NCI-H510A (cell line): ENCODE results near the gene ZCCHC14.
"Not testable (repeated sequence)": the region's sequence is repeated elsewhere in the genome, so short reads cannot be mapped to it uniquely, and the experiment has no call there.

ENCODE experiments used
- DNase-seq: peaks from one replicate; lab custom pipeline; 2025; lab: John Stamatoyannopoulos, UW

The ZCCHC14 gene

DNA sequence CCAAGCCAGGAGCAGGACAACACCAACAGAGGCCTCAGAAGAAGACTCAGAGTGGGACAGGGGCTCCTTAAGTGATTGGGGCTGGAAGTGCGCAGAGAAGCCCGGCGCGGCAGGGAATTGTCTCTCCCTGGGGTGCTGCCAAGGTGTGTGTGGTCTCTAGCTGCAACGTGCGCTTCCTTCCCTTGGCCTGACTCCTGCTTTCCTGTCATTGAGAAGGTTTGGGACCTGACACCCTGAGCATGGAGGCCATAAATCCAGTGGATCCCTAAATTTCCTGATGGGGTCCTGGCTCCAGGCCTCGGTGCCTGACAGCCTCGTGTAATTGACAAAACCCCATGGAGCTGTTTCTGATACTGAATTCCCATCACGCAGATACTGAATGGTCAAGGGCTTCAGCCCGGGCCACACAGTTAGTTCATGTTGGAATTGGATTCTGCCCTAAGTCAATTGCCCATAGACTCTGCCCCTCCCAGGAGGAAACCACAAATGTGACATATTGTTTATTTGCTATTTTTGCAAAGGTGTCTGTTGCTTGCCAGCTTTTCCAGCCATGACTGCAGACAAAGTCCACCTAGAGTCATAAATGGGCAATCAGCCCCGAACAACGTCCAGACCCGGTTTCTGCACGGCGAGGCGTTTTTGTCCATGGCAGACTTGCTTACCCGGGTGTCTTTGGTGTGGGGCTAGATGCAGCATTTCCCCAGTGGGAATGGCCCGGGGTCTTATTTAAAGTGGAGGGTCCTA lies 4.4 kb upstream of the ZCCHC14 start:
- not testable (repeated sequence) for DNase-seq

DNA sequence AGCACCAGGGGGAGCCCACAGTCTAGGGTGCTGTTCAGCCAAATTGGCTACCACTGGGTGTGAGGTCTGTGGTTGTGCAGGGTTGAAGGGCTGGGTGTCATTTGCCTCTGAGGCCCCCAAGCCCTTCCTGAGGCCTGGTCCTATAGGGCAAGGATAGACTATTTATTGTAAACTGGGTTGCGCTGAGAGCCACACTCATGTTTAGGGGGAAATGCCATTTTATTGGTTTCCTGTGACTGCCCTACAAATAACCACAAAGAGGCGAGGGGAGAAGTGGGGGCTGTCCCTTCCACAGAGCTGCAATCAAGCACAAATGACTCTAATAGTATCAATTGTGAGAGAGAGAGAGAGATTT lies 3.6 kb upstream of the ZCCHC14 start:
- no peak for DNase-seq

DNA sequence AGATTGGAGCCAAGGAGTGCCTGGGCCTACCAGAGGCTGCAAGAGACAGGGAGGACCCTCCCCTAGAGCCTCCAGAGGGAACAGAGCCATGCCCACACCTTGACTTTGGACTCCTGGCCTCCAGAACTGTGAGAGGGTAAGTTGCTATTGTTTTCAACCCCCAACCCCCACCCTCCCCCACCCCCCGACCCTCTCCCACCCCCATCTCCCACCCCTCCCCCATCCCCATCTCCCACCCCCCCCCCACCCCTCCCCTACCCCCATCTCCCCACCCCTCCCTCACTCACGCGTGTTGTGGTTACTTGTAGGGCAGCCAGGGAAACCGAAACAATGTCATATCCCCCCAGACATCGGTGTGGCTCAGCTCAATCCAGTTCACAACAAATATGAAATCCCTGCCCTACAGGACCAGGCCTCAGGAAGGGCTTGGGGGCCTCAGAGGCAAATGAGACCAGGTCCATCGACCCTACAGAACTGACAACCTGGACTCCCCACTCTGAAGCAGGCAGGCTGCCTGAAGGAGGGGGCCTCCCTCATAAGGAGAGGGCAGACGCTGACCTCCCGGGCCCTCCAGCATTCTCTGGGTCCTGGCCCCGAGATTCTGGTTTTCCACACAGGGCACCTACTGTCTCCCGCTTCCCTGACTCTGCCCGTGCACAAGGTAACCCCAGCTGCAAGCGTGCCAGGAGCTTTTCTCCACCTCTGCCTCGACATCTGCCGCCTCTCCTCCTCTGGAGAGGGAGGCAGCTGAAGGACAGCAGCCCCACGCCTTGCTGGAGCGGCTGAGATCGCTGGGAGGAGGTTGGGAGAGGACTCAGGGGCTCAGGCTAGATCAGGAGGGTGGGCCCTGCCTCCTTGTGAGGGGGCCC lies 3.0 kb upstream of the ZCCHC14 start:
- no peak for DNase-seq

DNA sequence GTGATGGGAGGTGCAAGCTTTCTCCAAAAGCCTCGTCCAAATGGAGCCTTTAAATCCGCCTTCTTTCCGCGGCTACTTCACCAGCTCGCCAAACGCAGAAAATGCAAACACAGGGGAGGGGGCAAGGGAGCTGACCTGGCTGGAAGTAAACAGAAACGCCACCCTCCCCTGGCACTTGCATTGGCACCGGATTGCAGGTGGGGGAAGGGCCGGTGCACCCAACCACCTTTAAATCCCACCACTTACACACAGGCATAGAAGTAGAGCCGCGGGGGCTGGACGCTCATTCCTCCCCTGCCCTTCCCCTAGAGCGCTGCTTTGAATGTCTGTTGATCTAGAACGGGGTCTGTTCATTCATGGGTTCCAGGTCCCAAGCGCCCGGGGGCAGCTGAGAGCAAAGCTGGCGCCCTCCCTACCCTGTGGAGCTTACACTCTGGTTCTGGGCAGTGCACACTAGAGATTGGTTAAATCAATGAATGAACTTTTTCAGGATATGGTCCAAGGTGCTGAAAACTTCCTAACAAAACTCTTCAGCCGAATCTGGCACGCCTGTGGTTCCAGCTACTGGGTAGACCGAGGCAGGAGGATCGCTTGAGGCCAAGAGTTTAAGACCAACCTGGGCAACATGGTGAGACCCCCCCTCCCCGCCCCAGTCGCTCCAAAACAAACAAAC lies 920 bp upstream of the ZCCHC14 start:
- no peak for DNase-seq

DNA sequence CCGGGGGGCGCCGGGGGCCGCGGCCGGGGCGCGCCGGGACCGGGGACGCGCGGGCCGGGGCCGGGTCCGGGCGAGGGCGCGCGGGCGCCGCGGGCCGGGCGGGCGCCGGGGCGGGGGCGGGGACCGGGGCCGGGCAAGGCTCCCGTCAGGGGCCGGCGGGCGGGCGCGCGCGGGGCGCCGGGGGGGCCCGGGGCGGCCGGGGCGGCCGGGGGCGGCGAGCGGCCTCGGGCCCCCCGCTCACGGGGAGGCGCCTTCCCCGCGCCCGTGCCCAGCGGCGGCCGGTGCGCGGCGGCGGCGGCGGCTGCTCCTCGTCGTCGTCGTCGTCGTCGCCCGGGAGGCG lies 563 bp downstream of the ZCCHC14 start:
- DNase-seq: no peak

DNA sequence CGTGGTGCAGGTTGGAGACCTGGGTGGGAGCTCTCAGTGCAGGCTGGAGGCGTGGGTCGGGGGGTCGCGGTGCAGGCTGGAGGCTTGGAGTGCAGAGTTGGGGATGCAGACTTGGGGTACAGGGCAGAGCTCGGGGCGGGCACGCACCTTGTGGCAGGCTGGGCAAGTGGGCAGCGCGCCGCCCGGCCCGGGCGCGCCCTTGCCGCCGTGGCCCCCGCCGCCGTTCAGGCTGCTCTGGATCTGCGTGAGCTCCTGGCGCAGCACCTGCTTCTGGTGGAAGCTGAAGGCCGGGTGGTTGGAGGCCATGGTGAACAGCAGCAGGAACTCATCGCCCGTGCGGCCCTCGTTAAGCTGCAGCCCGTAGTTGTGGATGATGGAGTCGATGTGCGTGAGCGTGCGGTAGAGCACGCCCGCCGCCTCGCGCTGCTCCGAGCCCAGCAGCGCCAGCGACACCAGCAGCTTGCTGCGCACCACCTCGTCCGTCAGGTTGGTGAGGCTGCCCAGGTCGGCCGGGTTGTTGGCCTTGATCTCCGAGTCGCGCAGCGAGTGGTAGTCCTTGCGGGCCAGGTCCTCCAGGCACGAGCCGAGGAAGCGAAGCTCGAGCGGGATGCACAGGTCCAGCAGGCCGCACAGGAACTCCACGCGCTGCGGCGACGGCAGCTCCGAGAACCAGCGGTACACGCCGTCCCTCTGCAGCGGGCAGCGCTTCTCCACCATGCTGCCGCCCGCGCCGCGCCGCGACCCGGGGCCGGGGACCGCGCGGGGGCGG lies 1.1 kb downstream of the ZCCHC14 start:
- no peak for DNase-seq

DNA sequence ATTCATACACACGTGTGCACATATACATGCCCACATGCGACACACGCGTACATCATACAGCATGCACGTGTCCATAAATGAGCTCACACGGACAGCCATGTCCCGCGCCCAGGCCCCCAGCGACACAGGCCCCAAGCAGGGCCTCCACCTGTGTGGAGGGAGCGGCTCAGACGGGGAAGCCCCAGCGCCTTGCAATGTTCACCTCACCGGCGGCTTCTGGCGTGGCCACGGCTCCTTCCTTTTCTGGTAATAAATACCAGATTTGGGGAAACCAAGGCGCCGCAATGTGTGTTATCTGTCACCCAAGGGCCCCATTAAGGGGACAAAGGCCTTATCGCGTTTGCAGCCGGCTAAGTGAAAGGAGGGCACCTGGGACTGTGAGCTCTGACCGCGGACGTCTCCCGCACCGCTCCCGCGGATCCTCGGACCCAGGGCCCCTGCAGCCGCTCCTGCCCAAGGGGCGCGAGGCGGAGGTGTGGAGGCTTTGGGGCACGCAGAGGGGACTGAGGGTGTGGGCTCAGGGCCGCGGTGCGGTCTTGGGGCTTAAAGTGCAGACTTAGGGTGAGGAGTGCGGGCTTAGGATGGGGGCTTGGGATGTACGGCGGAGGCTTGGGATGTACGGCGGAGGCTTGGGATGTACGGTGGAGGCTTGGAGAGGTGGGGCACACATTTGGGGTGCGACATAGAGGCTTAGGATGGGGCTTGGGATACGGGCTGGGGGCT lies 1.9 kb downstream of the ZCCHC14 start:
- not testable (repeated sequence) for DNase-seq

DNA sequence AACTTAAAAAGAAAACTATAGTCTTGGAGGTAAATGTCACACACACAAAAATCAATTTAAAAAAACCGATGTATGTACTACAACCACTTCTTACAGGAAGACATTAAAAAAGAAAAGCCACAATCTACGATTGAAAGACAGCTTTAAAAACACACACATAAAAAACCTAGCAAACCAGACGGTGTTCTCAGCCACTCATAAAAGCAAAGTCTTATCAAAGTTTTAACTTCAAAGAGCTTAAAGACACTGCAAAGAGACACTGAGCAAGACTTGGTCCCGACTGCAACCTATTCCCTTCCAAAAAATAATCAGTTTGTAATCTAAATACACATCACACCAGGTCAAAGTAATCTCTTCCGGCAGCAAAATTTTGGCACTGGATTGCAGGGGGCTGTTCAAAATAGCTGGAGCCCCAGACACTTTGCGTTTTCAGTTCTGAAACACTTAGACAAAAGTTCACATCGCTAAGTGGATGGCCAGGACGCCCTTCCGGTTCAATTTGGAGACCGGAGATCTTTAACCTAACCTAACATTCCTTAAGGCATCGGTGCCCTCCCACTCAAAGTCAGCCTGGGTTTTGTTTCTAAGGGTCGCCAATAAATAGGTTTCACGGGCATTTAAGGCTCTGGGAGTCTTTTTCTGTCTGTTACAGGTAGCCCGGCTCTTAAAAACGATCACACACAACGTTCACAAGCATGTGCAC lies 2.6 kb downstream of the ZCCHC14 start:
- DNase-seq: no peak

DNA sequence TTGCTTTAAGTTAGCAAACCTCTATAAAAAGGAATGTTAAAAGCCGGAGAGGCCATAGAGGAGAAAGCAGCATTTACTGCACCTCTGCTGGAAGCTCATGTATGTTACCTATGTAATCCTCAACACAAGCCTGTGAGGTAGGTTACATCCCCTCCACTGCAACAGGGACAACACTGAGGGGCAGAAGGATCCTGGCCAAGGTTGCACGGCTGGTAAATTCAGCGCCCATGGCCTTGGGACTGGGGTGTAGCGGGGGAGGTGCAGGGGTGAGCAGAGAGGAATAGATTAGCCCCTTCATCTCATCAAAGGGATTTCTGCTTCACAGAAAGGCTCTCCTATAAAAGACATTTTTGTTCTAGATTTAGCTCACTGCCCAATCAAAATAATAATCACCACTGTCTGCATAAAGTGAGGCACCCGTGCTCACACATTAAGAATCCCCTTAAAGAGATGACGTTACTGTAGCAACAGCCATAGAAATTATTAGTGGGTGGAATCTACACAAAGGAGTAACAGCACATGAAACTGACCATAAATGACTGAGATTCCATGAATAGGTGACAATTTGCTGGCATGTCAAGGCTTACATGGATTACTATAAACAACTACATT lies 3.3 kb downstream of the ZCCHC14 start:
- no peak for DNase-seq

DNA sequence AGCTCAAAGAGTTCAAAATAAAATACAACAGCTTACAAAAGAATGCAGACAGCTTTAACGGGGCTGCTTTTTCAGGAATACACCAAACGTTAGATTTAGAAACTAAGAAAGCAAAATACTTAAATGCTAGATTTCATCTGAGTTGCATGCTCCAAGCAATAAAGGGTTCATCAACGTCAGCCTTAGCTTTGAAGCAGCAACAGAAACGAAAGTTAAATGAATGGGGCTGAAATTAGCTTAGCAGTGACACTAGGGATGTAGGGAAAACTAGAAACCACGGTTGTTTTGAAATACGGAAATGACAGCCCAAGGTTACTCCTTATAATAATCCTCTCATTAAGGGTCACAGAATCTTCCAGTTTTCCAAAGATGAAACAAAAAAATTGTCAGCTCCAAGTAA lies 3.9 kb downstream of the ZCCHC14 start:
- not testable (repeated sequence) for DNase-seq

DNA sequence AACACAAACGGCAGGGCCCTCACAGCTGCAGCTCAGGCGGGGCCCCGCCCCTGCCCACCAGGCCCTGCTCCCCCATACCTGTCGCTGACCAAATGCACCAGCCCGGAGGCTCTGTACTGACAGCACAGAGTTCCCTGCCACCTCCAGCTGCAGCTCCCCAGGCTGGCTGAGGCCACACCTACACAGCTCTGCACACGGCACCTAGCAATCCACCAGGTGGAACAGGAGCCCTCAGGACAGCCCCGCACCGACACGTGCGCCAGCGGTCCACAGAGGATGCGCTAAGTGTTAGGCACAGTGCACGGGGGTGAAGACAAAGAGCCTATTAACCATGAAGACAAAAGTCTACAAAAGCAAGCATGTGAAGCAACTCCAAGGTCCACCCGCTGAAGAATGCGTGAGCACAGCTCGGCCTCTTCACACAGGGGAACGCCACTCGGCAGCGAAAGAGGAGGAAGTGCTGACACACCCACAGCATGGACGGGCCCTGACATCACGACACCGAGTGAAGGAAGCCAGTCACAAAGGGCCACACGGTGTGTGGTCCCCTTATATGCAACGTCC lies 5.4 kb downstream of the ZCCHC14 start:
- DNase-seq: peak; percentile 66

DNA sequence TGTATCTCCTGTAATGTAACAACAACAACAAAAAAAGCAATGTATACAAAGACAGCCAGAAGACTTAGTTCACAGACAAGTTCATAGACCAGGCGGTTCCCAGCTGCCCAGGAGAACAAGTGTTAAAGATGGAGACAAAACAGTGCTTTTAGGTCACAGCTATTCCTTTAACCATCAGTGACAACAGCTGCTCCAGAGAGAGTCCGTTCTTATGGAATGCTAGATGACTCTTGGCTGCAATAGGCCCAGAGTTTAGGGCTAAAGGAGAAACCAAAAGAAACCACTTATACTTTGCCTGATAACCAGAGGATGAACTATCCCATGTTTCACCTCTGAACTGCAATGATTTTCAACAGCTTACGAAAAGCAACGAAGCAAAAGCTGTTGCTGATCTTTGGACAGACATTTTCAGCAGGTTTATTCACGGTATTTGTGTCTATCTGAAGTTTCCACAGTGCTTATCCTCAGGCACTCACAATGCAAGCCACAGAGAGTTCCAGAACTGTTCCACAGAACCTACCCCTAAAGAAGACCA lies 6.0 kb downstream of the ZCCHC14 start:
- no peak for DNase-seq

DNA sequence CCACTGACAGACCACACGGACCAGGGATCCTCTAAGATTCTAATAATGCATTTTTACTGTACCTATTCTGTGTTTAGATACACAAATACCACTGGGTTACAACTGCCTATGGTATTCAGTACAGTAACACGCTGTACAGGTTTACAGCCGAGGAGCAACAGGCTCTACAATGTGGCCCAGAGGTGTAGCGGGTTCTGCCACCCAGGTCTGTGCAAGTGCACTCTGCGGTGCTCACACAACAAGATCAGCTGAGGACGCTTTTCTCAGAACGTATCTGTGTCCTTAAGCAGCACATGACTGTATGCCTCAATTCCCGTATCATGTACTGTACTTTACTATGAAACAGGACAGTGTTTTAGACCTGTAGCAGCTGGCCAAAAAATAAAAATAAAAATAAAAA lies 6.5 kb downstream of the ZCCHC14 start:
- DNase-seq: no peak

DNA sequence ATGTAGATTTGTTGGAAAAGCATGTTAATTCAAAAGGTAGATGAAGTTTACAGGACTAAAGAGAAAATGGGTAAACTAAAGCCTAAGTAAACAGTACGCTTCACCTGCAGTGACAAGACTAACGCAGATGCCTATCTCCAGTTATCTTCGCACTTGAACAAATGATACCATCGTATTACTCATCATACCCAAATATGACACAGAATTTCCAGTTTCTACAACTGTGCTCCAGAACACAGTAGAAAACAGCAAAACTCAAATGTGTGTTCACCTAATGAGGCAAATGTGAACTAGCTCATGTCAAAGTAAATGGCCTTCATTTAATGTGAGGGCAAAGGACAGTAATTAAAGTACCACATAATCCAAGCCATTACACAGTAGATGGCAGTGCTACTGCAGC lies 7.0 kb downstream of the ZCCHC14 start:
- not testable (repeated sequence) for DNase-seq

DNA sequence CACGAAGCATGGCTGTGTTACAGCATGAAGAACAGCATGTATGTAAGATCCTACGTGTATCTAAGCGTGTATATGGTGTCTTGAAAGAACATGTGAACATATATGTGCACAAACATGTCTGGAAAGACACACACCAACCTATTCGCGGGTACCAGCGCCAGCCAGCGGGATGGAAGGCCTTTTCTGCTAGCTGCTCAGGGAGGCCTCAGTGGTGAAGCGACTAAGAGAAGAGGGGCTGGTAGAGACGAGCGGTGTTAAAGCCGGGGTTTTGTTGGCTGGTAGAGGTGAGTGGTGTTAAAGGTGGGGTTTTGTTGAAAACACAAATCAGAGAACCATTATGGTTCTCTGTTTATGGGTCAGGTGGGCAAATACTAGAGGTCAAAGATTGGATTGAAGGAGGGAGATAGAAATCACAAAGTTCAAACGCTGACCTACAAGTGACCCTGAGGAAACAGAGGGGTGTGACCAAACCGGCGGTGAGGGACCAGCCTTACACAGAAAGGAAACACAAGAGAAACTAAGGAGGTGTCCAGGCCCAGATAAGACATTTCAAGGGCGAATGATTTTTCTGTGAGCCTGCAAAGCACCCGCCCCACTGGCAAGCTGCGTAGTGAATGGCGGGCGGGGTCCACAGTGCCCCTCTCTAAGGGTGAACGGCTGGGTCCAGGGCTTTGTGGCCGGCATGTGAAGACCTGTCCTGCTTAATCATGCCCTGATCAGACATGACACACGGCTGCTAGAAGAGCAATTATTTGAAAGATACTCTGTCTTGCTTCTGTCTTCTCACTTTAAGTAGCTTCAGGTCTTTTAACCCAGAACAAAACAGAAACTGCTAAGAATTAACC lies 8.1 kb downstream of the ZCCHC14 start:
- no peak for DNase-seq

DNA sequence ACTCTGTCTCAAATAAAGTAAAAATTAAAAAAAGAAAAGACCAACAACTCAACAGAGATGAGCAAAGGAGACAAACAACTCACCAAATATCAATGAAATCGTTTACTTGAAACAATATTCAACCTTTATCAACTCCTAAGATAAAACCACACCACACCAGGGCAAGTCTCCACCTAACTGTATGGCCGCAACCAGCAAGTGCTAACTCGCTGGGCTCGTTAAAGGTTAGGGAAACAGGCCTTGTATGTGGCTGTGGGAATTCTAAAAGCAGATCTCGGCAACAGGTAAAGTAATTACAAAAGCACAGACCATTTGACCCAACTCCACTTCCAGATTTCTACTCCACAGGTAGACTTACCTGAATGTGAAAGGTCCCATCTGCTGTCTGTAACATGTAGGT lies 9.3 kb downstream of the ZCCHC14 start:
- no peak for DNase-seq

DNA sequence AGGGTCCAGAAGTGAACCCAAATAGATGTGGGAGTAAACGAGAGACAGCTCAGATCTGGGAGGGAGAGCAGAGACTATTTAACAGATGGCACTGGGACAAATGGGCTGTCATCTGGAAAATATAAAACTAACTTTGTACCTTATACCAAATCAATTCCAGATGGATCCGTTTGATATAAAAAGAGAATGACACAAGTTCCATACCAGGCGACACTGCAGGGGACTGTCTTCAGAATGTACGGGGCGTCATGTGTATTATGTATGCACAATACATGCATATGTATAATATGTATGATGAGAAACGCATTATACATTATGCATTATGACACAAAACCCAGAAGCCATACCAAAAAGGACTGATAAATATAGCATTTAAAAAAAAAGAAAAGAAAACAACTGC lies 10.2 kb downstream of the ZCCHC14 start:
- not testable (repeated sequence) for DNase-seq

DNA sequence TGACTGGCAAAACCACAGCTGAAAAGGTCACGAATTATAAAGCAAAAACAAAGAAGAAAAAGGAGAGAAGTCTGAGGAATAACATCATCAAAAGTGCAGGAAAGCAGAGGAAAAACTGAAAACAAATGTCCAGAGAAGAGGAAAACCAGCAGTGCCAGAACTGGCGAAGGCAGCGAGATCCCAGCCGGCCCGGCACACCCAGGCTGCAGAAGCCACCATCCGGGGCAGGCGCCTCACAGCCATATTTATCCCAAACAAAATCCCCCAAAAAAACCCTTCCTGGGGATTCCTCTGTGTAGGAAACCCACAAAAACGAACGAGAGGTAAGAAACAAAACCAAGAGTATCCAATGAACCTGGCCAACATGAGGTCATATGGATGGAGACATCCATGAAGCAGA lies 10.6 kb downstream of the ZCCHC14 start:
- DNase-seq: no peak

DNA sequence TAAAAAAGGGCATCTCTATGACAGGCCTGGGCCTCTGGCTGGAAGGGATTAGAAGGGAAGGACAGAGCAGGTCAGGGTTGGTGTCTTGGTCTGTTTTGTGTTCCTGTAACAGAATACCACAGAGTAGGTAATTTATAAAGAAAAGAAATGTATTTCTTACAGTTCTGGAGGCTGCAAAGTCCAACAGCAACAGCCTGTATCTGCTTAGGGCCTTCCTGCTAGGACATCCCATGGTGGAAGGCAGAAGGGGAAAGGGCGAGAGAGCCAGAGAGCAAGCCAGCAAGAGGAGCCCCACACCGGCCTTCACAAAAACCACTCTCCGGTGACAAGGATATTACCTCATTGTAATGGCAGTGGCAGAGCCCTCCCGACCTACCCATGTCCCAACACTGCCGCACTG lies 11.1 kb downstream of the ZCCHC14 start:
- not testable (repeated sequence) for DNase-seq
